HepG2 (cell line): Measurements from ENCODE around the gene TSHZ2. TPM values are rescaled to one million over a fixed set of nuclear protein-coding genes. Genes with fewer than 3 reads are reported as not detected.

Experiments used
- CBFB ChIP-seq: sonication (generic); formaldehyde crosslinking; IDR thresholded peaks from 2 replicates; pipeline ENCODE4 v1.4.0; 2020; ENCODE audit warnings: missing genetic modification reagents
- CBX1 ChIP-seq: IDR thresholded peaks from one replicate; pipeline ENCODE4 v1.6.1; 2016; ENCODE audit warnings: antibody characterized with exemption, low read depth
- MAF1 ChIP-seq: sonication (generic); formaldehyde crosslinking; IDR thresholded peaks from 2 replicates; pipeline ENCODE4 v1.5.0; 2020; ENCODE audit warnings: missing genetic modification reagents, borderline replicate concordance
- MED1 ChIP-seq: sonication (generic); formaldehyde crosslinking; IDR thresholded peaks from 2 replicates; pipeline ENCODE4 v1.4.0; 2020; ENCODE audit warnings: missing genetic modification reagents
- MIXL1 ChIP-seq: IDR thresholded peaks from 2 replicates; pipeline ENCODE4 v1.6.1; 2016
- NBN ChIP-seq: fragments of 450-650 bp; conservative IDR thresholded peaks from 2 replicates; pipeline ENCODE4 v1.6.1; 2017
- NFIC ChIP-seq: IDR thresholded peaks from 2 replicates; pipeline ENCODE4 v1.6.1; 2012; ENCODE audit warnings: mild to moderate bottlenecking, low read length, inconsistent platforms
- PPARG ChIP-seq: conservative IDR thresholded peaks from 2 replicates; pipeline ENCODE4 v1.6.1; 2016; ENCODE audit warnings: missing biosample characterization, missing genetic modification reagents
- SNRNP70 ChIP-seq: fragments of 200-400 bp; formaldehyde crosslinking; IDR thresholded peaks from 2 replicates; pipeline ENCODE4 v1.6.1; 2017; ENCODE audit warnings: mild to moderate bottlenecking, low read depth, low read length, moderate library complexity
- ZBTB34 ChIP-seq: sonication (generic); formaldehyde crosslinking; IDR thresholded peaks from 2 replicates; pipeline ENCODE4 v1.8.0; 2022; ENCODE audit warnings: mild to moderate bottlenecking, missing genetic modification reagents
- ZNF12 ChIP-seq: sonication (generic); formaldehyde crosslinking; IDR thresholded peaks from 2 replicates; pipeline ENCODE4 v1.5.0; 2020; ENCODE audit warnings: missing genetic modification reagents
- ZNF180 ChIP-seq: sonication (generic); formaldehyde crosslinking; IDR thresholded peaks from 2 replicates; pipeline ENCODE4 v1.4.0; 2020; ENCODE audit warnings: low read depth, missing genetic modification reagents, borderline replicate concordance
- ZNF362 ChIP-seq: sonication (generic); formaldehyde crosslinking; IDR thresholded peaks from 2 replicates; pipeline ENCODE4 v1.4.0; 2020; ENCODE audit warnings: missing genetic modification reagents, mild to moderate bottlenecking, borderline replicate concordance
- ZNF431 ChIP-seq: sonication (generic); formaldehyde crosslinking; IDR thresholded peaks from 2 replicates; pipeline ENCODE4 v1.9.0; 2022; ENCODE audit warnings: missing genetic modification reagents, low read depth, mild to moderate bottlenecking, borderline replicate concordance
- polyA plus RNA-seq, 8 experiments: library from polyadenylated mRNA; depleted of rRNA in 3 of 8; stranded (reverse) in 7 of 8; unstranded in 1 of 8; fragments of >200 nt; fragmentation: Illumina TruSeq in 4 of 8; extraction: Trizol in 4 of 8; gene quantifications; 2 replicates each; pipeline versions ENCODE4 v1.2.1 to v1.2.3, GENCODE V29; 2011 to 2016; ENCODE audit warnings: low read depth in 4 of 8, missing spikeins in 1 of 8, mixed read lengths in 1 of 8; ENCODE audit not compliant: insufficient read depth in 1 of 8
- total RNA-seq, 5 experiments: library from RNA; depleted of rRNA; stranded (reverse); fragments of >200 nt; fragmentation: Illumina TruSeq; extraction: Trizol; gene quantifications; 2 replicates each; pipeline ENCODE4 v1.2.3, GENCODE V29; 2016; ENCODE audit warnings: low read depth in 1 of 5
- TF ChIP-seq, protein P1 (sequence below), 2 experiments: fragments of 450-650 bp in 1 of 2; sonication (generic) in 1 of 2; formaldehyde crosslinking; IDR thresholded peaks; 2 replicates each; pipeline versions ENCODE4 v1.5.0 to v1.8.0; 2020 to 2022; ENCODE audit warnings: mild to moderate bottlenecking in 1 of 2, missing genetic modification reagents in 1 of 2
- TF ChIP-seq, protein P2 (sequence below), 2 experiments: sonication (generic) in 1 of 2; formaldehyde crosslinking in 1 of 2; IDR thresholded peaks; 2 replicates each; pipeline versions ENCODE4 v1.6.1 to v1.9.0; 2014 to 2022; ENCODE audit warnings: antibody characterized with exemption in 1 of 2, borderline replicate concordance in 1 of 2, inconsistent platforms in 1 of 2, low read depth in 1 of 2, missing genetic modification reagents in 1 of 2

Gene TSHZ2
- total and polyA plus RNA-seq, 2 of the 13 experiments (the other 11 are each of a cell fraction or from before 2014, with no cell fraction given): 0.01 TPM; not detected in 1

- TF ChIP-seq ZNF180 (no peak), NFIC (no peak), CBFB (CRISPR knock-in tag) (peak; percentile 66; the same call in 1 of the 2 replicates), MAF1 (CRISPR knock-in tag) (no peak), SNRNP70 (no peak), CBX1 (no peak), MIXL1 (CRISPR knock-in tag) (peak; percentile 82), ZBTB34 (CRISPR knock-in tag) (no peak), ZNF431 (no peak), ZNF12 (no peak), NBN (no peak), PPARG (CRISPR knock-in tag) (peak; percentile 88), ZNF362 (CRISPR knock-in tag) (no peak; the same call in 1 of the 2 replicates), MED1 (CRISPR knock-in tag) (peak; percentile 92)
- TF ChIP-seq, protein P1, sequence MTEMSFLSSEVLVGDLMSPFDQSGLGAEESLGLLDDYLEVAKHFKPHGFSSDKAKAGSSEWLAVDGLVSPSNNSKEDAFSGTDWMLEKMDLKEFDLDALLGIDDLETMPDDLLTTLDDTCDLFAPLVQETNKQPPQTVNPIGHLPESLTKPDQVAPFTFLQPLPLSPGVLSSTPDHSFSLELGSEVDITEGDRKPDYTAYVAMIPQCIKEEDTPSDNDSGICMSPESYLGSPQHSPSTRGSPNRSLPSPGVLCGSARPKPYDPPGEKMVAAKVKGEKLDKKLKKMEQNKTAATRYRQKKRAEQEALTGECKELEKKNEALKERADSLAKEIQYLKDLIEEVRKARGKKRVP (CRISPR knock-in tag; IDR thresholded peaks at IDR 0.05): peak in 1 of 2 experiments; percentile 96; a peak in 2 of 4 replicates
- TF ChIP-seq, protein P2, sequence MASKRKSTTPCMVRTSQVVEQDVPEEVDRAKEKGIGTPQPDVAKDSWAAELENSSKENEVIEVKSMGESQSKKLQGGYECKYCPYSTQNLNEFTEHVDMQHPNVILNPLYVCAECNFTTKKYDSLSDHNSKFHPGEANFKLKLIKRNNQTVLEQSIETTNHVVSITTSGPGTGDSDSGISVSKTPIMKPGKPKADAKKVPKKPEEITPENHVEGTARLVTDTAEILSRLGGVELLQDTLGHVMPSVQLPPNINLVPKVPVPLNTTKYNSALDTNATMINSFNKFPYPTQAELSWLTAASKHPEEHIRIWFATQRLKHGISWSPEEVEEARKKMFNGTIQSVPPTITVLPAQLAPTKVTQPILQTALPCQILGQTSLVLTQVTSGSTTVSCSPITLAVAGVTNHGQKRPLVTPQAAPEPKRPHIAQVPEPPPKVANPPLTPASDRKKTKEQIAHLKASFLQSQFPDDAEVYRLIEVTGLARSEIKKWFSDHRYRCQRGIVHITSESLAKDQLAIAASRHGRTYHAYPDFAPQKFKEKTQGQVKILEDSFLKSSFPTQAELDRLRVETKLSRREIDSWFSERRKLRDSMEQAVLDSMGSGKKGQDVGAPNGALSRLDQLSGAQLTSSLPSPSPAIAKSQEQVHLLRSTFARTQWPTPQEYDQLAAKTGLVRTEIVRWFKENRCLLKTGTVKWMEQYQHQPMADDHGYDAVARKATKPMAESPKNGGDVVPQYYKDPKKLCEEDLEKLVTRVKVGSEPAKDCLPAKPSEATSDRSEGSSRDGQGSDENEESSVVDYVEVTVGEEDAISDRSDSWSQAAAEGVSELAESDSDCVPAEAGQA (IDR thresholded peaks at IDR 0.05; ENCODE audit: low read depth): no peak
- TF ChIP-seq, protein P2 (CRISPR knock-in tag; IDR thresholded peaks at IDR 0.05; ENCODE audit: borderline replicate concordance): no peak
Observed at GRCh38 chr20:53081916-53082863, 110.0 kb downstream of the TSHZ2 start (continued).
